HEK293T (cell line): Measurements from ENCODE around the gene MKKS.

Source experiments
- BHLHE40 ChIP-seq: fragments of 450-650 bp; IDR thresholded peaks from 2 replicates; pipeline ENCODE4 v1.6.1; 2016; ENCODE audit warnings: mild to moderate bottlenecking, moderate library complexity, borderline replicate concordance
- FOXK2 ChIP-seq: fragments of 450-650 bp; IDR thresholded peaks from 2 replicates; pipeline ENCODE4 v1.6.1; 2016; ENCODE audit warnings: mild to moderate bottlenecking
- TARDBP ChIP-seq: fragments of 450-650 bp; IDR thresholded peaks from 2 replicates; pipeline ENCODE4 v1.6.1; 2016
- ZNF384 ChIP-seq: fragments of 450-650 bp; IDR thresholded peaks from 2 replicates; pipeline ENCODE4 v1.6.1; 2016

DNA sequence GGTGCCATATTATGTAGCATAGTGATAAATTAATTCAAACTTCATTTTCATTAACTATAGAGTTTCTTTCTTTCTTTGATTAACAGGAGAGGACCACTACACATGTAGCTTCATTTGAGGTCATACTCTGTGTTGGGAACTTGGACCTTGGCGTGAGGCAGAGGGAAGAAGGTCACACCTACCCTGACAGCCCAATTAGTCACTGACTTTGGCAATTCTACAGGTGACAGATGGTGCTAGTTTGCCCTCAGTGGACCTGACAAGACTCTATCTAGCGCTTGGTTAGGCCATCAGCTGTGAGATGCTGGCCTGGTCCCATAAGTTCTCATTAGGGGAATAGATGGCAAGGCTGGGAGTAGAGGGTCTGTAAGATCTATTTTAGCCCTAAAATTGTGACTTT, 15.2 kb upstream of the MKKS start:
- TF ChIP-seq ZNF384: no peak
- no peak for TF ChIP-seq BHLHE40
- no peak for TF ChIP-seq TARDBP
- TF ChIP-seq FOXK2: no peak
